ENCODE data around the gene OTUD5. TPM values are rescaled to one million over a fixed set of nuclear protein-coding genes. Genes with fewer than 3 reads are reported as not detected.
A peak's percentile ranks its signal among the peaks of the same experiment; 100 is the strongest.

OTUD5 gene, protein sequence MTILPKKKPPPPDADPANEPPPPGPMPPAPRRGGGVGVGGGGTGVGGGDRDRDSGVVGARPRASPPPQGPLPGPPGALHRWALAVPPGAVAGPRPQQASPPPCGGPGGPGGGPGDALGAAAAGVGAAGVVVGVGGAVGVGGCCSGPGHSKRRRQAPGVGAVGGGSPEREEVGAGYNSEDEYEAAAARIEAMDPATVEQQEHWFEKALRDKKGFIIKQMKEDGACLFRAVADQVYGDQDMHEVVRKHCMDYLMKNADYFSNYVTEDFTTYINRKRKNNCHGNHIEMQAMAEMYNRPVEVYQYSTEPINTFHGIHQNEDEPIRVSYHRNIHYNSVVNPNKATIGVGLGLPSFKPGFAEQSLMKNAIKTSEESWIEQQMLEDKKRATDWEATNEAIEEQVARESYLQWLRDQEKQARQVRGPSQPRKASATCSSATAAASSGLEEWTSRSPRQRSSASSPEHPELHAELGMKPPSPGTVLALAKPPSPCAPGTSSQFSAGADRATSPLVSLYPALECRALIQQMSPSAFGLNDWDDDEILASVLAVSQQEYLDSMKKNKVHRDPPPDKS
- 48.9 and 53.6 TPM in 2 replicates for polyA plus RNA-seq (2011; rRNA removed)
- polyA minus RNA-seq (2011; rRNA and poly(A)+ RNA removed) = 32.2 and 40.1 TPM in 2 replicates

DNA sequence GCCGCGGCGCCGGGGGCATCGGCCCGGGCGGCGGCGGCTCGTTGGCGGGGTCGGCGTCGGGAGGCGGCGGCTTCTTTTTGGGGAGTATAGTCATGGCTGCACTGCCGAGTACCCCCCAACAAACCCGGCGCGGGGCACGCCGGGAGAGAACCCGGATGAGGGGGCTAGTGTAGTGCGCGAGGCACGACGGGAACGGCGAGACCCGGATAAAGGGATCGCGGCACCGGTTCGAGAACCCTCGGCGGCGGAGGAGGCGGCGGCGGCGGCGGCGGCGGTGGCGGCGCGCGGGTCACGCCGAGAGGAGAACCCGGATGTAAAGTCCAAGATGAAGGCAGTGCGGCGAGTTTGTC lies at the start of gene OTUD5:
TSS of gene OTUD5 (minus strand) at position 131 of the 350 bp plus-strand sequence. CDS start at position 94, 37 bp downstream.
- no peaks in the 10 kb centered on the region for H3K27me3 ChIP-seq (ENCODE audit: control insufficient read depth, insufficient read depth, low read length)
- CTCF ChIA-PET = interaction anchor here (1.2 kb wide), 1 partner anchor 14 kb away, joined by 4 read pairs; the partner anchor contains the start of gene KCND1
- H3K4me3 ChIP-seq (ENCODE audit: low read depth, low read length) = peak within 1 kb of the TSS; percentile 73
- no peak for DNase-seq (ENCODE audit: low read depth)
- TF ChIP-seq, protein P1, sequence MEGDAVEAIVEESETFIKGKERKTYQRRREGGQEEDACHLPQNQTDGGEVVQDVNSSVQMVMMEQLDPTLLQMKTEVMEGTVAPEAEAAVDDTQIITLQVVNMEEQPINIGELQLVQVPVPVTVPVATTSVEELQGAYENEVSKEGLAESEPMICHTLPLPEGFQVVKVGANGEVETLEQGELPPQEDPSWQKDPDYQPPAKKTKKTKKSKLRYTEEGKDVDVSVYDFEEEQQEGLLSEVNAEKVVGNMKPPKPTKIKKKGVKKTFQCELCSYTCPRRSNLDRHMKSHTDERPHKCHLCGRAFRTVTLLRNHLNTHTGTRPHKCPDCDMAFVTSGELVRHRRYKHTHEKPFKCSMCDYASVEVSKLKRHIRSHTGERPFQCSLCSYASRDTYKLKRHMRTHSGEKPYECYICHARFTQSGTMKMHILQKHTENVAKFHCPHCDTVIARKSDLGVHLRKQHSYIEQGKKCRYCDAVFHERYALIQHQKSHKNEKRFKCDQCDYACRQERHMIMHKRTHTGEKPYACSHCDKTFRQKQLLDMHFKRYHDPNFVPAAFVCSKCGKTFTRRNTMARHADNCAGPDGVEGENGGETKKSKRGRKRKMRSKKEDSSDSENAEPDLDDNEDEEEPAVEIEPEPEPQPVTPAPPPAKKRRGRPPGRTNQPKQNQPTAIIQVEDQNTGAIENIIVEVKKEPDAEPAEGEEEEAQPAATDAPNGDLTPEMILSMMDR (IDR thresholded peaks at IDR 0.05; ENCODE audit: insufficient read depth, low read depth, low read length) = no peak
- POLR2A ChIA-PET = interaction anchor here (1.4 kb wide), 1 partner anchor 84 kb away, joined by 6 read pairs; no protein-coding TSS in a partner anchor
- H3K36me3 ChIP-seq (ENCODE audit: control insufficient read depth, insufficient read depth, low read length) = peaks cover 7% of the 10 kb centered on the region

DNA sequence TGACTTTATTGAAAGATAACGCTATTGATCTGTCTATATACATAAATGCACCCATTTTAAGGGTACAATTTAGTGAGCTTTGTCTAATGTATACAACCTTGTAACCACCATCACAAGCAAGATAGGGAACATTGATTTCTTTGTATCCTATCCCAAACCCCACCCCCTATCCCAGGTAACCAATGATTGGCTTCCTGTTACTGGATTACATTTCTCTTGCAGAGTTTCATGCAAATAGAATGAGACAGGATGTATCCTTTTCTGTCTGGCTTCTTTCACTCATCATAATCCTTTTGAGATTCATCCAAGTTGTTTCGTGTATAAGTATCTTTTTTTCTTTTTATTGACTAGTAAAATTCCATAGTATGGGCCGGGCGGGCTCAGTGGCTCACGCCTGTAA lies 46.3 kb upstream of the OTUD5 start:
- no peaks in the 10 kb centered on the region for H3K27me3 ChIP-seq (ENCODE audit: control insufficient read depth, insufficient read depth, low read length)
- DNase-seq (ENCODE audit: low read depth) = no peak
- 0 out of 2 replicates have a peak, but pooled peaks cover 3% of the 10 kb centered on the region for H3K36me3 ChIP-seq (ENCODE audit: control insufficient read depth, insufficient read depth, low read length)
- POLR2A ChIA-PET = no interaction called here
- TF ChIP-seq, protein P1 (IDR thresholded peaks at IDR 0.05; ENCODE audit: insufficient read depth, low read depth, low read length) = no peak
- CTCF ChIA-PET = no interaction called here
- no peak overlapping the region for H3K4me3 ChIP-seq (ENCODE audit: low read depth, low read length)

DNA sequence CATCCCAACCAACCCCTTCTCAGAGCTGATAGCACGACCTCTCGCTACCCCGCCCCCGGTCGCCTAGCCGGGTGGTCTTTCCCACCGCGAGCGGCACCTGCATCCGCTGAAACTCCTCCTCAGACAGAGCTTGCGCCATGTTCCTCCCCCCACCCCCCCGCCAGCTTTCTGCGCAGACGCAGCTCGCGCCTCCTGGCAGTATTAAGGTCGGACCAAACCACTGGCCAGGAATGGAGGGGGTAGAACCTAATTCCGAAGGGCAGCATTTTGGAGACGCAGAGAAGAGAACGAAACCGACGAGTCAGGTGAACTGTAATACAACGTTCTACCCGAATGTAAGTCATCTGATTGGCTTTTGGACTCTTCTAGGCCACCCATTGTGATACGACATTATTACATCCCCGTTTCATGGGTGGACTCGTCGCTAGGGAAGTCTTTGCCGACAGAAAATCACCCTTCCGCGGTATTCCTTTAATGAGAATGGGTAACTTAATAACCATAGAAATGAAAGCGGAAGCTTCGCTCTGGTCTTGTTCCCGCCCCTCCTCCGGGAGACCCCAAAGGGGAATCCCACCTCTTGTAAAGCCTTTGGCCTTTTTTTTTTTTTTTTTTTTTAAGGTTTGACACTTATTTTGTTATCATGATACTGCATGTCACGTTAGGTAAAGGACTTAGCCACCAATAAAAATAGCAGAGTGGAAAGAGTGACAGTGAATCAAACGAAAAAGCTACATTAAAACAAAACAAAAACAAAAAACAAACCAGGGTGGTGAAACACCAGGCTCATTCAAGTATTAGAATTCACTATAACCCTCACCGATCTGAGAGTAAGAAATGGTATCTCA lies 44.9 kb upstream of the OTUD5 start, which contains the start of gene GRIPAP1:
TSS of gene GRIPAP1 (minus strand) at position 174 of the 845 bp plus-strand sequence. CDS start at position 139, 35 bp downstream.
- Histone ChIP-seq H3K27me3 (ENCODE audit: control insufficient read depth, insufficient read depth, low read length) (no peaks in the 10 kb centered on the region), H3K36me3 (ENCODE audit: control insufficient read depth, insufficient read depth, low read length) (peaks cover 4% of the 10 kb centered on the region; the same call in 1 of the 2 replicates), H3K4me3 (ENCODE audit: low read depth, low read length) (peak within 1 kb of the TSS; percentile 55)
- ChIA-PET POLR2A (interaction anchor here (0.5 to 0.9 kb wide), 5 partner anchors 9 to 165 kb away, joined by 3 to 21 read pairs (median 4); partner anchors contain the start of gene TFE3), CTCF (interaction anchor here (1.0 to 1.2 kb wide), 2 partner anchors 15 to 44 kb away, joined by 3 read pairs; no protein-coding TSS in a partner anchor)
- DNase-seq (ENCODE audit: low read depth) = no peak
- TF ChIP-seq, protein P1 (IDR thresholded peaks at IDR 0.05; ENCODE audit: insufficient read depth, low read depth, low read length) = no peak

DNA sequence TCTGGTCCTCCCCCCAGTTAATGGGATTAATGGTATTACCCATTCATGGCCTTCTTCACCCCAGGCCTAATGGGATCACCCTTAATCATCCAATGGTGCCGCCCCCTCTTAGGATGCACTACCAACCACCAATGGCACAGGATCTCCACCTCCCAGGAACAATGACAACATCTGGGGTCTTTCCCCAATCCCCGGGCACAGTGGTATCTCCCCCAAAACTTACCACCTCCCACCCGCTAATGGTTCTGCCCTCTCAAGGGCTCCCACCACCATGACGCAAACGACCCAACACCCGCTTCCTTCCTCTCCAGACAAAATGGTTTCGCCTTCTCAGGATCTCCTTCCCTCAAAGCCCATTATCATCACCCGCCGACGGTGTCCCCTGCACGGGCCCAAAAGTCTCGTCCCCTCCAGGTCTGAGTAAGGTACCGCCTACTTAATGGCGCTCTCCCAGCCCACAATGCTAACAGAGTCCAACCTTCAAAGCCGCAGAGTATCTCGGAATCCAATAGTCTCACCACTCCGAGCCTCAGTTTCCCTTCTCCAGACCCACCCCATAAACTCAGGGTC lies 44.2 kb upstream of the OTUD5 start:
- TF ChIP-seq, protein P1 (IDR thresholded peaks at IDR 0.05; ENCODE audit: insufficient read depth, low read depth, low read length) = no peak
- Histone ChIP-seq H3K36me3 (ENCODE audit: control insufficient read depth, insufficient read depth, low read length) (peaks cover 4% of the 10 kb centered on the region; the same call in 1 of the 2 replicates), H3K4me3 (ENCODE audit: low read depth, low read length) (peak overlapping the region; percentile 55), H3K27me3 (ENCODE audit: control insufficient read depth, insufficient read depth, low read length) (no peaks in the 10 kb centered on the region)
- no peak for DNase-seq (ENCODE audit: low read depth)
- POLR2A ChIA-PET = interaction anchor here (0.9 kb wide), 1 partner anchor 41 kb away, joined by 4 read pairs; the partner anchor contains the start of gene TFE3
- CTCF ChIA-PET = interaction anchor here (1.2 kb wide), 1 partner anchor 16 kb away, joined by 3 read pairs; no protein-coding TSS in a partner anchor
